ENCODE data around the gene MT1A.

GRCh38 chr16:56679078-56679730 lies 40.7 kb downstream of the MT1A start:
- TF ChIP-seq CTCF (IDR thresholded peaks at IDR 0.05; ENCODE audit: insufficient read depth, low read depth, low read length) (no peak), EZH2 (IDR thresholded peaks at IDR 0.05; ENCODE audit: insufficient read depth, low read length) (no peak)
